Lung (tissue), 12 donors: ENCODE data around the gene ARID1B. TPM values are rescaled to one million over a fixed set of nuclear protein-coding genes. Genes with fewer than 3 reads are reported as not detected.

Source experiments
- ATAC-seq: fragments of 200-7000 bp; cut with Tn5 transposase; one replicate; pipeline ENCODE4 v1.9.1; 2020; ENCODE audit warnings: moderate number of reproducible peaks; ENCODE audit not compliant: insufficient read depth, low FRiP score
- DNase-seq, 3 donors: peaks; one replicate each; pipeline ENCODE4 v3.0.0-alpha.2; 2013 to 2017
- H3K27ac ChIP-seq, 2 donors: one replicate each; pipeline ENCODE4 v1.5.1; 2013; ENCODE audit warnings: mild to moderate bottlenecking in 2 of 2, moderate library complexity in 2 of 2, control low read depth in 1 of 2, inconsistent platforms in 1 of 2, low read depth in 1 of 2, low read length in 1 of 2
- H3K27me3 ChIP-seq, 3 donors: one replicate each; pipeline ENCODE4 v1.5.1; 2013; ENCODE audit warnings: low read length in 2 of 3; ENCODE audit not compliant: control insufficient read depth in 3 of 3, insufficient read depth in 3 of 3
- H3K36me3 ChIP-seq, 4 donors: one replicate each; pipeline ENCODE4 v1.5.1; 2013; ENCODE audit warnings: low read length in 4 of 4, mild to moderate bottlenecking in 1 of 4, moderate library complexity in 1 of 4; ENCODE audit not compliant: control insufficient read depth in 4 of 4, insufficient read depth in 4 of 4
- H3K4me1 ChIP-seq, 5 donors: one replicate each; pipeline ENCODE4 v1.5.1; 2013; ENCODE audit warnings: low read length in 5 of 5, mild to moderate bottlenecking in 2 of 5, moderate library complexity in 1 of 5; ENCODE audit not compliant: control insufficient read depth in 5 of 5, insufficient read depth in 5 of 5
- H3K4me3 ChIP-seq: one replicate; pipeline ENCODE4 v1.5.1; 2013; ENCODE audit warnings: mild to moderate bottlenecking, control low read depth, moderate library complexity
- H3K9ac ChIP-seq, 2 donors: one replicate each; pipeline ENCODE4 v1.5.1; 2013; ENCODE audit warnings: low read length in 2 of 2, control low read depth in 1 of 2; ENCODE audit not compliant: insufficient read depth in 1 of 2
- H3K9me3 ChIP-seq, 4 donors: one replicate each; pipeline ENCODE4 v1.5.1; 2013; ENCODE audit warnings: low read length in 3 of 4, mild to moderate bottlenecking in 1 of 4, moderate library complexity in 1 of 4; ENCODE audit not compliant: control insufficient read depth in 4 of 4, insufficient read depth in 3 of 4
- CTCF ChIP-seq: IDR thresholded peaks from 2 replicates; pipeline ENCODE4 v1.5.1; 2012; ENCODE audit warnings: mild to moderate bottlenecking; ENCODE audit errors: control extremely low read depth, extremely low read depth
- WGBS, 2 donors: extraction: QIAGEN DNeasy Blood & Tissue Kit; methylation state at CpG; one replicate each; pipeline ENCODE4 v1.1.7; 2013; 5-methylcytosine and 5-hydroxymethylcytosine counted together
- polyA plus RNA-seq, 2 donors: library from polyadenylated mRNA; stranded (reverse); fragments of 200-250 nt; gene quantifications; one replicate each; pipeline ENCODE4 v1.2.1, GENCODE V29; 2013
- total RNA-seq, 2 donors: library from RNA; depleted of rRNA in 1 of 2; stranded (reverse); fragments of >200 nt in 1 of 2; gene quantifications; one replicate each; pipeline ENCODE4 v1.2.1, GENCODE V29; 2014 to 2021
- donor health status: control.
- donor health status: control.
- donor health status: Bipolar disorder and iron deficiency.
- donor health status: healthy.
- donor health status: DM: yes; HTN: yes; CAD: no.

Gene ARID1B
- total and polyA plus RNA-seq, 4 donors = 10.5 to 239 (median 50.9) TPM

GRCh38 chr6:156794546-156795354, 17.6 kb downstream of the ARID1B start:
- no peak for ATAC-seq
- H3K27ac ChIP-seq = no peak overlapping the region
- WGBS, 2 donors = 75 to 82% methylated on average over 14 of the region's 14 CpGs
- no peaks in the 10 kb centered on the region for H3K27me3 ChIP-seq
- TF ChIP-seq CTCF = no peak
- no peak overlapping the region for H3K9ac ChIP-seq
- peaks cover 0 to 2% (median 0%) of the 10 kb centered on the region in 4 donors for H3K36me3 ChIP-seq
- no peak for DNase-seq
- peaks cover 13 to 34% (median 22%) of the 10 kb centered on the region in 5 donors for H3K4me1 ChIP-seq
- no peaks in the 10 kb centered on the region for H3K9me3 ChIP-seq
- no peak overlapping the region for H3K4me3 ChIP-seq

- ATAC-seq = no peak
- peak in 1 of 3 donors; percentile 20 for DNase-seq
- no peak overlapping the region for H3K27ac ChIP-seq
Measured at GRCh38 chr6:156795825-156796224, 18.6 kb downstream of the ARID1B start.

GRCh38 chr6:156796627-156797026, 19.4 kb downstream of the ARID1B start:
- Histone ChIP-seq H3K36me3 (peaks cover 0 to 2% (median 0%) of the 10 kb centered on the region in 4 donors), H3K4me3 (no peak overlapping the region), H3K27me3 (no peaks in the 10 kb centered on the region), H3K27ac (no peak overlapping the region), H3K4me1 (peaks cover under 1 to 24% (median 8%) of the 10 kb centered on the region in 5 donors), H3K9me3 (no peaks in the 10 kb centered on the region), H3K9ac (no peak overlapping the region)
- WGBS, 2 donors = 86 to 96% methylated on average over 3 of the region's 3 CpGs
- ATAC-seq = no peak
- no peak for DNase-seq
- no peak for TF ChIP-seq CTCF

More at GRCh38 chr6:156795825-156796224, 18.6 kb downstream of the ARID1B start:
- no peak for TF ChIP-seq CTCF
- WGBS, 2 donors = 83 to 89% methylated on average over 9 of the region's 9 CpGs
- no peak overlapping the region for H3K4me3 ChIP-seq
- no peaks in the 10 kb centered on the region for H3K27me3 ChIP-seq
- no peaks in the 10 kb centered on the region for H3K9me3 ChIP-seq
- no peak overlapping the region for H3K9ac ChIP-seq
- peaks cover 0 to 2% (median 0%) of the 10 kb centered on the region in 4 donors for H3K36me3 ChIP-seq
- H3K4me1 ChIP-seq = peaks cover 8 to 31% (median 14%) of the 10 kb centered on the region in 5 donors
